ENCODE measurements around the gene CAPN9.
"Not testable (repeated sequence)": the region's sequence is repeated elsewhere in the genome, so short reads cannot be mapped to it uniquely, and the experiment has no call there.

CAPN9 gene

GRCh38 chr1:230747890-230748800, 957 bp downstream of the CAPN9 start:
- no peak for DNase-seq (ENCODE audit: low read depth in 2 of 2, low spot score in 1 of 2)

GRCh38 chr1:230749150-230749549, 2.0 kb downstream of the CAPN9 start:
- DNase-seq (ENCODE audit: low read depth in 2 of 2, low spot score in 1 of 2) = no peak

GRCh38 chr1:230749635-230750034, 2.4 kb downstream of the CAPN9 start:
- no peak for DNase-seq (ENCODE audit: low read depth in 2 of 2, low spot score in 1 of 2)

- no peak for DNase-seq (ENCODE audit: low read depth in 2 of 2, low spot score in 1 of 2)
These were observed 3.4 kb downstream of the CAPN9 start for GRCh38 chr1:230750576-230750975.

GRCh38 chr1:230750986-230751625, 3.9 kb downstream of the CAPN9 start:
- DNase-seq (ENCODE audit: low read depth in 2 of 2, low spot score in 1 of 2) = no peak

- DNase-seq (ENCODE audit: low read depth in 2 of 2, low spot score in 1 of 2) = no peak
These were observed 5.2 kb downstream of the CAPN9 start for GRCh38 chr1:230752407-230752806.

GRCh38 chr1:230753191-230753585, 6.0 kb downstream of the CAPN9 start:
- DNase-seq (ENCODE audit: low read depth in 2 of 2, low spot score in 1 of 2) = no peak

GRCh38 chr1:230753586-230754251, 6.5 kb downstream of the CAPN9 start:
- no peak for DNase-seq (ENCODE audit: low read depth in 2 of 2, low spot score in 1 of 2)

- no peak for DNase-seq (ENCODE audit: low read depth in 2 of 2, low spot score in 1 of 2)
These were observed 7.6 kb downstream of the CAPN9 start for GRCh38 chr1:230754796-230755195.

- no peak for DNase-seq (ENCODE audit: low read depth in 2 of 2, low spot score in 1 of 2)
These were observed 10.9 kb downstream of the CAPN9 start for GRCh38 chr1:230757856-230758708.

GRCh38 chr1:230758709-230759368, 11.7 kb downstream of the CAPN9 start:
- no peak for DNase-seq (ENCODE audit: low read depth in 2 of 2, low spot score in 1 of 2)

- DNase-seq (ENCODE audit: low read depth in 2 of 2, low spot score in 1 of 2) = no peak
These were observed 12.3 kb downstream of the CAPN9 start for GRCh38 chr1:230759369-230760065.

- no peak for DNase-seq (ENCODE audit: low read depth in 2 of 2, low spot score in 1 of 2)
These were observed 13.2 kb downstream of the CAPN9 start for GRCh38 chr1:230760360-230760827.

GRCh38 chr1:230761443-230762167, 14.4 kb downstream of the CAPN9 start:
- no peak for DNase-seq (ENCODE audit: low read depth in 2 of 2, low spot score in 1 of 2)

- DNase-seq (ENCODE audit: low read depth in 2 of 2, low spot score in 1 of 2) = no peak
These were observed 16.9 kb downstream of the CAPN9 start for GRCh38 chr1:230763927-230764591.

- DNase-seq (ENCODE audit: low read depth in 2 of 2, low spot score in 1 of 2) = no peak
These were observed 19.1 kb downstream of the CAPN9 start for GRCh38 chr1:230766318-230766717.

GRCh38 chr1:230767859-230768612, 20.8 kb downstream of the CAPN9 start:
- DNase-seq (ENCODE audit: low read depth in 2 of 2, low spot score in 1 of 2) = not testable (repeated sequence)
